HG03565 (cell line): ENCODE data around the gene ZNF284.
"Not testable (repeated sequence)": the region's sequence is repeated elsewhere in the genome, so short reads cannot be mapped to it uniquely, and the experiment has no call there.

ENCODE experiments used
- ATAC-seq: cut with Tn5 transposase; IDR thresholded peaks from one replicate; pipeline ENCODE4 v1.9.1; 2021; ENCODE audit warnings: mild to moderate bottlenecking, moderate library complexity; ENCODE audit not compliant: unreplicated experiment

The ZNF284 gene

GRCh38 chr19:44109458-44109857, 37.5 kb downstream of the ZNF284 start:
- no peak for ATAC-seq

DNA sequence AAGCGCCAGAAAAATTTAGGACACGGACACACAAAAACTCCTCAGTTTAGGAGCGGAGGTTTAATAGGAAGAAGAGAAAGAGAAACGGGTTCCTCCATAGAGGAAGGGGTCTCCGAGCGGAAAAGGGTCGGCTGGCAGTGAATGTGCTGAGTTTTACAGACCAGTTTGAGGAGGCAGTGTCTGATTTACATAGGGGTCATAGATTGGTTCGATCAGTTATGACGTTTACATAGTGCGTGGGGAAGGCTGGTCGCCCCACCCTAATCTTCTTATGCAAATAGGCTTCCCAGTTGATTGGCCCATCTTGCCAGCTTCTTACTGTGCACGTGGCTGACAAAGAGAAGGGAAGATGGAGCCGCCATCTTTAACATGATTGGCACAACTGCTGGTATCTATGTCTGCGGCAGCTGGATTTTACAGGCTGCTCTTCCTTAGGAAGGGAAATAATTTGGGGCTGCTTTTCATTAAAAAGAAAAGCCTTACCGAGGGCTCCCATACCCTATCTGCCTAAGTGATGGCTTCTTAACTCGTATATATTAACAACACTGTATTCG, 40.0 kb downstream of the ZNF284 start:
- no peak for ATAC-seq

DNA sequence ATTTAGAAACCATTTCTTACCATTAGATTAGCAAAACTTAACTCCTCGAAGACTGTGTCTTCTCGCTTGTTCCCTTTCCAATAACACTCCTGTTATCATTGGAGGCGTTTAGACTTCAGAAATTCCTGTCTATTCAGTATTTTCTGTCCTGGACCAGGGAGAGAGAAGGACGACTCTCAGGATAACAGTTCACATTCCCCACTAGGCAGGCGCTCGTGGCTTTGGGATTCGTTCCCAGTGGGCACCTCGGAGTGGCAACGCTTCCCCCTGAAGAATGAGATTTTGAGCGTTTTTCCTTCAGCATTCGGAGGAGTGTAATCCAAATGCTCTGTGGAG, 40.8 kb downstream of the ZNF284 start:
- no peak for ATAC-seq

DNA sequence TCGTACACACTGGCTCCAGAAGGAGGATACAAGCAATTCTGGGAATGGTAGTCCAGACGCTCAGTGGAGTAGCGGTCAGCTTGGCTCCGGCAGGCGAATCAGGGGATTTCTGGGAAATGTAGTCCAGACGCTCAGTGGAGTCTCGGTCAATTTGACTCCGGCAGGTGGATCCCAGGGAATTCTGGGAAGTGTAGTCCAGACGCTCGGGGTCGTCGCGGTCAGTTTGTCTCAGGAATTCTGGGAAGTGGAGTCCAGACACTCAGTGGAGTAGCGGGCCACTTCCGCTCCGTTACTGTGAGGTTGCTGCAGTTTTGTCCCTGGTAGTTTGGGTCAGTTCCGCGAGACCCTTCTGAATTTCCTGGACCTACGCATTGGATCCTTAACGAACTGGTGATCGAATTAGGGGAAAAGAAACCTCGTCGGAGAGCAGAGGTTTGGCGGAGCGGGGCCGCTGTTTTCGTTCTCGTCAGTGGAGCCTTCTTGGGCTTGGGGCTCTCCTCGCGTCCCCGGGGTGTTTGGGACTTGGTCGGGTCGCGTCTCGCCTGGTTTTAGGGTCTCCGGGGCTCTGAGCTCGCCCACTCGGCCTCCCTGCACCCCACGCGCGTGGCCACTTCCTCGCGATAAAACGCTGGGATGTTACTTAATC, 41.3 kb downstream of the ZNF284 start, which contains the start of gene ZNF225:
Gene ZNF225, plus strand, starts transcription at position 262 of the 646 bp plus-strand sequence. CDS start 2,429 bp downstream, outside the sequence.
- ATAC-seq, result peak; percentile 89

- no peak for ATAC-seq
Observed at GRCh38 chr19:44113784-44114390, 41.9 kb downstream of the ZNF284 start.

- not testable (repeated sequence) for ATAC-seq
Observed at GRCh38 chr19:44121162-44121561, 49.2 kb downstream of the ZNF284 start.

DNA sequence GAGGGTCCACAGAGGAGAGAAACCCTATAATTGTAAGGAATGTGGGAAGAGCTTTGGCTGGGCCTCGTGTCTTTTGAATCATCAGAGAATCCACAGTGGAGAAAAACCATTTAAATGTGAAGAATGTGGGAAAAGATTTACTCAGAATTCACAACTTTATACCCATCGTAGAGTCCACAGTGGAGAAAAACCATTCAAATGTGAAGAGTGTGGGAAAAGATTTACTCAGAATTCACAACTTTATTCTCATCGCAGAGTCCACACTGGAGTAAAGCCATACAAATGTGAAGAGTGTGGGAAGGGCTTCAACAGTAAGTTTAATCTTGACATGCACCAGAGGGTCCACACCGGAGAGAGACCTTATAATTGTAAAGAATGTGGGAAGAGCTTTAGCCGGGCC, 60.0 kb downstream of the ZNF284 start:
- ATAC-seq, result no peak
